ENCODE data around the gene DDRGK1.

DNA sequence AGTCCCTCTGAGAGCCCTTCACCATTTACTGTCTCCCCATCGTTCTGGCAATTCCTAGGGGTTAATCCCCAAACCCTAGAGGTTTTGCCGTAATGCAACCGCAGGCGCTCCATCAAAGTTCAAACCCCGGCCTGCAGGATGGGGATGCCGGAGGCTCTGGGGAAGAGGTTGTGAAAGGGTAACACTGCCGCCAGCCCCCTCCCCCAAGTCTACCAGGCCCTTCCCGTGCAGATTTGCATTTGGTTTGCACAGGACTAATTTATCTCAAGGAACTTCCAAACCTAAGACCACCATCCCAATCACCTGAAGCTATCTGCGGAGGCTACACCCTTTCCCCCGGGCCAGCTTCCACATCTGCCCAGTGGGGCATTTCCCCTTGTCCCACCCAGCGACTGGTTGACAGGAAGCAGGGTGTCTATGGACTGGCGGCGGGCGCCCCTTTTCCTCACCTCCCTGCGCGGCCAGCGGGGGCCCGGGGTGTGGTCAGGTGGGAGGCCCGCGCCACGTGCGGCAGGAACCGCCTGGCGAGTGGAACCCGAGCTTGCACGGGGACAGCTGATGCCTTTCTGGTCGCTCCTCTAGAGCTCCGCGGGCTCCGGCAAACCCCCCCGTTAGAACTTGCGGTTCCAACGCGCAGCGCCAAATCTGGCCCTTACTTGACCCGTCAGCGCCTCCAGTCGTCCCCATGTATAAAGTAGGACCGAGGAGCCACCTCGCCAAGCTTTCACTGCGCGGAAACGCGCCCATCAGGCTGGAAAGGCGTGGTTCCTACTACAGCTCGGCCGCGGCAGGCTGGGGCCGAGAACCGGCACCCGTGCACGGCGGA is 43.9 kb upstream of the DDRGK1 start:
- TF ChIP-seq GATA2 (IDR thresholded peaks at IDR 0.05; ENCODE audit: low read depth, low read length) (no peak), GATA3 (IDR thresholded peaks at IDR 0.05; ENCODE audit: low read depth, low read length) (no peak)
